Stimulated activated CD8-positive, alpha-beta memory T cell treated with anti-CD3 and anti-CD28 coated beads, Interleukin-15, amount 100 ng/mL, for 48 hours (primary cell): ENCODE results near the gene TRIM4.
"Not testable (repeated sequence)": the region's sequence is repeated elsewhere in the genome, so short reads cannot be mapped to it uniquely, and the experiment has no call there.

Experiments used
- DNase-seq, 2 donors: peaks; one replicate each; pipeline ENCODE4 v3.0.0-alpha.2; 2020; ENCODE audit warnings: low read depth in 2 of 2

Gene TRIM4

GRCh38 chr7:99918959-99919813 lies at the start of gene TRIM4:
TSS of gene TRIM4 (minus strand) at chr7:99919530. CDS start at chr7:99919401, 129 bp downstream.
- DNase-seq: peak; percentile 90 to 91

- no peak for DNase-seq
Measured at GRCh38 chr7:99958564-99959227, 39.4 kb upstream of the TRIM4 start.

- DNase-seq: no peak
Measured at GRCh38 chr7:99955247-99955646, 35.9 kb upstream of the TRIM4 start.

GRCh38 chr7:99954643-99955042 lies 35.3 kb upstream of the TRIM4 start:
- DNase-seq: not testable (repeated sequence)

GRCh38 chr7:99953649-99954048 lies 34.3 kb upstream of the TRIM4 start:
- DNase-seq: peak in 1 of 2 donors; percentile 2

GRCh38 chr7:99952649-99953048 lies 33.3 kb upstream of the TRIM4 start:
- DNase-seq: not testable (repeated sequence)

GRCh38 chr7:99950819-99951218 lies 31.5 kb upstream of the TRIM4 start:
- DNase-seq: not testable (repeated sequence)

GRCh38 chr7:99949645-99950228 lies 30.4 kb upstream of the TRIM4 start:
- DNase-seq: no peak

- no peak for DNase-seq
Measured at GRCh38 chr7:99947608-99948007, 28.3 kb upstream of the TRIM4 start.

GRCh38 chr7:99944497-99945070 lies 25.3 kb upstream of the TRIM4 start:
- no peak for DNase-seq

- no peak for DNase-seq
Measured at GRCh38 chr7:99943641-99944496, 24.5 kb upstream of the TRIM4 start.

GRCh38 chr7:99938296-99938695 lies 19.0 kb upstream of the TRIM4 start:
- DNase-seq: no peak

- not testable (repeated sequence) for DNase-seq
Measured at GRCh38 chr7:99935009-99935408, 15.7 kb upstream of the TRIM4 start.

GRCh38 chr7:99930376-99930775 lies 11.0 kb upstream of the TRIM4 start:
- no peak for DNase-seq

GRCh38 chr7:99929730-99930053 lies 10.4 kb upstream of the TRIM4 start:
- no peak for DNase-seq

- DNase-seq: no peak
Measured at GRCh38 chr7:99928994-99929729, 9.8 kb upstream of the TRIM4 start, which contains the start of gene GJC3. TSS of gene GJC3 (minus strand) at chr7:99929620. CDS start at chr7:99929620, 0 bp downstream.

GRCh38 chr7:99928188-99928587 lies 8.9 kb upstream of the TRIM4 start:
- no peak for DNase-seq

- DNase-seq: no peak
Measured at GRCh38 chr7:99927536-99927935, 8.2 kb upstream of the TRIM4 start.

GRCh38 chr7:99926321-99926720 lies 7.0 kb upstream of the TRIM4 start:
- no peak for DNase-seq

GRCh38 chr7:99923200-99923599 lies 3.9 kb upstream of the TRIM4 start:
- DNase-seq: no peak

GRCh38 chr7:99920149-99920548 lies 819 bp upstream of the TRIM4 start:
- DNase-seq: no peak
